HG03432 (cell line): ENCODE data around the gene PTPRH.
"Not testable (repeated sequence)": the region's sequence is repeated elsewhere in the genome, so short reads cannot be mapped to it uniquely, and the experiment has no call there.

ENCODE experiments used
- ATAC-seq: cut with Tn5 transposase; IDR thresholded peaks from one replicate; pipeline ENCODE4 v1.9.1; 2021; ENCODE audit warnings: mild to moderate bottlenecking, moderate library complexity; ENCODE audit not compliant: unreplicated experiment

PTPRH gene

GRCh38 chr19:55227241-55228014 is 18.1 kb upstream of the PTPRH start:
- no peak for ATAC-seq

- no peak for ATAC-seq
Measured at GRCh38 chr19:55226788-55227187, 17.5 kb upstream of the PTPRH start.

GRCh38 chr19:55226273-55226672 is 17.0 kb upstream of the PTPRH start:
- ATAC-seq, result no peak

GRCh38 chr19:55225415-55225958 is 16.2 kb upstream of the PTPRH start:
- ATAC-seq, result no peak

- ATAC-seq, result not testable (repeated sequence)
Measured at GRCh38 chr19:55224679-55225414, 15.5 kb upstream of the PTPRH start.

GRCh38 chr19:55224038-55224665 is 14.9 kb upstream of the PTPRH start:
- ATAC-seq, result no peak

GRCh38 chr19:55223291-55224037 is 14.2 kb upstream of the PTPRH start:
- no peak for ATAC-seq

- no peak for ATAC-seq
Measured at GRCh38 chr19:55220525-55220924, 11.2 kb upstream of the PTPRH start.

GRCh38 chr19:55216461-55217198 is 7.3 kb upstream of the PTPRH start:
- no peak for ATAC-seq

GRCh38 chr19:55213547-55213946 is 4.2 kb upstream of the PTPRH start:
- ATAC-seq, result no peak

GRCh38 chr19:55212447-55212846 is 3.1 kb upstream of the PTPRH start:
- ATAC-seq, result no peak

GRCh38 chr19:55209693-55210472 is 582 bp upstream of the PTPRH start:
- no peak for ATAC-seq

GRCh38 chr19:55206664-55207500 is 2.4 kb downstream of the PTPRH start:
- no peak for ATAC-seq

- ATAC-seq, result not testable (repeated sequence)
Measured at GRCh38 chr19:55202199-55202598, 7.1 kb downstream of the PTPRH start.

GRCh38 chr19:55199620-55200204 is 9.6 kb downstream of the PTPRH start:
- ATAC-seq, result no peak

- no peak for ATAC-seq
Measured at GRCh38 chr19:55198651-55199050, 10.7 kb downstream of the PTPRH start.

GRCh38 chr19:55197528-55197927 is 11.8 kb downstream of the PTPRH start:
- no peak for ATAC-seq

GRCh38 chr19:55196803-55197202 is 12.5 kb downstream of the PTPRH start:
- no peak for ATAC-seq
